GM21576 (cell line): Measurements from ENCODE around the gene OR51A2.
"Not testable (repeated sequence)": the region's sequence is repeated elsewhere in the genome, so short reads cannot be mapped to it uniquely, and the experiment has no call there.

Experiments used
- ATAC-seq: cut with Tn5 transposase; IDR thresholded peaks from one replicate; pipeline ENCODE4 v1.9.1; 2021; ENCODE audit warnings: mild to moderate bottlenecking, moderate library complexity; ENCODE audit not compliant: unreplicated experiment

The OR51A2 gene, protein sequence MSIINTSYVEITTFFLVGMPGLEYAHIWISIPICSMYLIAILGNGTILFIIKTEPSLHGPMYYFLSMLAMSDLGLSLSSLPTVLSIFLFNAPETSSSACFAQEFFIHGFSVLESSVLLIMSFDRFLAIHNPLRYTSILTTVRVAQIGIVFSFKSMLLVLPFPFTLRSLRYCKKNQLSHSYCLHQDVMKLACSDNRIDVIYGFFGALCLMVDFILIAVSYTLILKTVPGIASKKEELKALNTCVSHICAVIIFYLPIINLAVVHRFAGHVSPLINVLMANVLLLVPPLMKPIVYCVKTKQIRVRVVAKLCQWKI

DNA sequence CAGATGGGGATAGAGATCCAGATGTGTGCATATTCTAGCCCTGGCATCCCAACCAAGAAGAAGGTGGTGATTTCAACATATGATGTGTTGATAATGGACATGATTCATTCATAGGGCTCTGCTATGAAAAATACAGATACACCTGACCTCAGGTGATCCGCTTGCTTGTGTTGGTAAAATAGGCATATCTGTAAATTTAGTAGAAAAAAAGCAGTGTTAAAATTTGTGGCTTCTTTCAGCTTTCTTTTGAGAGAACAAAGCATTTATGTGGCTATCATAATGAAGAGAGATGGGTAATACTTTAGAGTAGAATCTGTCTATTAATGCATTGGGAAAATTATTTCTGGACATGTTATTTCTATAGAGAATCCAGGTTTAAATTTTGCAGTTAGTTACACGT, at the start of gene OR51A2:
TSS of gene OR51A2 (minus strand) at position 101 of the 400 bp plus-strand sequence. CDS start at position 101, 0 bp downstream.
- not testable (repeated sequence) for ATAC-seq

DNA sequence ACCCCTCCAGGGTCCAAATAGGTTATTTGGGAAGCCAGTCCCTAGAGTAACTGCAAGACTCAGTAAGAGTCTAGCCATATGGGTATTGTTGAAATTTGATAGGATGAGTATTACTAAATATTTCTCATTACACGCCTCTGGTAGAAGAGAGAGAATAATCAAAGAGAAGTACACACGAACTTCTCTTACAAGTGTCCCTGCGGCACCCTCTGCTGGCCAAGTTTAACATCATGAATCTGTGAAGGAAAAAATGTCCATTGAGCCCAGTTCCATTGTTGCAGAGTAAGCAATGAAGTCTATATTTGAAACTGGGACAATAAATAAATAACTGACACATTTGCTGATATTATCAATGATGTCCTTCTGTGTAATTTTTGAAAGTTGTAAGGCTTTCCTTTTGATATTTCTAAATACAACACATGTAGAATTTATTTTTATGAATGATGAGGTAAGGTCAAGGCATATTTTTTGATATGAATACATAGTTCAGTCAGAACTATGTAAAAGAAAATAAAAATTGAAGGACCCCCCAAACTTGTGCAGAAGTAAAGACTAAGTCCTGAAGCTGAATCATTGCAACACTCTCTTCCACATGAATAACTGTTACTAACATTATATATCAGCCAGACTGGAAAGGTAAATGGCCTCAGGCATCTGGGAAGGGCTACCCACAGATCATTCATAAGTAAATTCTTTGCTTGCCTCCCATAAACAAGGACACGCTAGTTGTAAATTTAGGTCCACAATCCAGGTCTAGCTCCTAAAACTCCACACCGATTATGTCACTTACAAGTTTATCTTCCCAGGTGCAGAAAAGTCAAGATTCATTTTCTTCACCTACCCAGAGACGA, 49.1 kb upstream of the OR51A2 start:
- ATAC-seq, result no peak

DNA sequence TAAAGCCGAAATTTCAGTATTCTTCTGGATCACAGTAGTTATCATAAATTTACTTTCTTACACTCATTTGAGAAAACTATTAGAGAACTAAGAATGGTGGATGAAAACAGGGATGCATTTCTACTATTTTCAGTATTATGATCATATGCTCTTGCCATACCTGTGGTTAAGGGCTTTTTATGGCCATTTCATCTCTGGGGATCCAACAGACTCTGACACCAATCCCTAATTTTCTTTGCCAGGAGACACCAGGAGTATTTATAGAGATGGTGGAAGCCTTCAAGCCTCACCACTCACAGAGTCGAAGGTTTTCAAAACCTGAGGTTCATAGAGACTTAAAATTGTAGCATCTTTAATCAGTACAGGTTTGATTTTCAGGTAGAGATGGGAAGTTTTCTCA, 39.0 kb upstream of the OR51A2 start, which contains the start of gene OR51L1:
TSS of gene OR51L1 (plus strand) at position 301 of the 400 bp plus-strand sequence. CDS start 4,132 bp downstream, outside the sequence.
- no peak for ATAC-seq

DNA sequence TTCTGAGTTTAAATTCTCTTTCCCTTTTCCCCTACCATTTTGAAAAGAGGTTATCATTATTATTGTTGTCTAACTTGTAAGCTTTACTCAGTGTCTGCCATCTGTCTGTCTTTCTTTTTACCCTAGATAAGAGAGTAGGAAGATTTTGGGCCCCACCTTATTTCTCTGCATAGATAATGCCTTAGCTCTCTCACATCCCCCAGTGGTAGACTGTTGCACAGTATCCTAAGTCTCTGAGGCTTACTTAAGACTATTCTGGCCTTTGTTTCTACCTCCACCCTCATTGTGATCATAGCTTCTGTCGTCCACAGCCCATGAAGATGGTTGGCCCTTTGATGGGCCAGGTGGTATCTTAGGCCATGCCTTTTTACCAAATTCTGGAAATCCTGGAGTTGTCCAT, 35.5 kb upstream of the OR51A2 start:
- ATAC-seq, result no peak

DNA sequence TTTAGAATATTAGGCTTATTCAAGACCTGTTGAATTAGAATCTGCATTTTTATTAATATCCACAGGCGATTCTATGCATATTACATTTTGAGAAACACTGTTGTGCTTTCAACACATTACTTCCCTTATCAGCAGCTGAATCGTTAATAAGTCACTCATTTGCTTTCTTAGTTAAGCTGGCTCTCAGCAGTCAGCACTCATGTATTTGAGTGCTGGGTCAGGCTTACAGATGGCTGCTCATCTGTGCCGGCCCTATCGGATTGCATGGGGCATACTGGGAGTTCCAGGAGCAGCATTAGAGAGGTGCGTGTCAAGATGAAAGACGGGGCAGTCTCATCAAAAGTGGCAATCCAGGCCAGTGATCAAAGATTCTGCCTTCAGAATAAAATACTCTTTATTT, 28.3 kb upstream of the OR51A2 start:
- no peak for ATAC-seq

DNA sequence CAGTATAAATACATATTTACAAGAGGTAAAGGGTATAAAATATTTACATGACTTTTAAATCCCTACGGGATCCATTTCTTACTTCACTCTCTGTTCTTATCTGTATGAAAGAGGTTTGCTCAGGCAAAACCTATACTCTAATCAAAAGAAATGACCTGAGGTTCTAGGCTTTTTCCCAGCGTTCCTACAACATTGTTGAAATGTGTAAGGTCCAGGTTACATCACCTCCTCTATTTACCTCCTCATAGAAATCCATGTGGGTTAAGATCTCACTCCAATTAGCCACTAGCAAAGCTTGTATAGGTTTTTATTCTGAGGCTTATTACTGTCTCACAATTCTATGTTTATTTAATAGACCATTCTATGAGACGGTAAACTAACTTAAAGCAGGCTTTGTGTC, 27.2 kb upstream of the OR51A2 start:
- ATAC-seq, result no peak

DNA sequence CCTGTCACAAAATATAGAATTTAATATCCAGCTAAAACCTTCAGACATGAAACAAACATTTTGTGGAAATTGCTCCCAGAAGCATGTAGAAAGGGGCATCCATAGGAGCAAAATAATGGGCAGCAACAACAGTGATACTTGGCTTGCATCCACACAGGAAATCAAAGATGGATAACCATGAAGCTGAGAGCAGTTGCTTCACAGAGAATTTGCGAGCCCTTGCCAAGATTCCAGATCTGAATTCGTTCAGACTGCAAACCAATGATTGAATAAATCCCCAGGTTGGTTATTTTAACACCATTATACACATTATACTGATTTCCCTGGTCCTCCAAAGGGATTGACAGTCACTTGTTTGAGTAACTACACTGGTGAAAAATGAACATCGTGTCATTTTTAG, 23.5 kb upstream of the OR51A2 start:
- ATAC-seq, result no peak

DNA sequence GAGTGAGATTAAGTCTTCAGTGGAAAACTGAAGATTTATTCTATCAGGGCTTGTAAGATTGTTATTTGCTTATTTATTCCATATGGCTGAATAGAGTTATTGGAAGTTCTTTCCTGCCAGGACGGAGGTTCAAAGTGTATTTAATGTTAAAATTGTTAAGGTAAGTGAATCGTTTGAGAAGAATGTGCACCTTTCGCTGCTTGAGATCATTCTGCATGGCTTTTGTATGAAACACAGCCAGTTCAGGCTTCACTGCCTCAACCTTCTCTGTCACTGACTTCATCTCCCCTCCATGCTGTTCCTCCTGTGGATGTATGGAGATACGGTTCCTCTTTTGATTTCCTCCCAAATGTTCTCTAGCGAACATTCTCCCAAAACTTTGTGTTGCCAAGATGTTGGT, 19.9 kb upstream of the OR51A2 start:
- ATAC-seq, result no peak

DNA sequence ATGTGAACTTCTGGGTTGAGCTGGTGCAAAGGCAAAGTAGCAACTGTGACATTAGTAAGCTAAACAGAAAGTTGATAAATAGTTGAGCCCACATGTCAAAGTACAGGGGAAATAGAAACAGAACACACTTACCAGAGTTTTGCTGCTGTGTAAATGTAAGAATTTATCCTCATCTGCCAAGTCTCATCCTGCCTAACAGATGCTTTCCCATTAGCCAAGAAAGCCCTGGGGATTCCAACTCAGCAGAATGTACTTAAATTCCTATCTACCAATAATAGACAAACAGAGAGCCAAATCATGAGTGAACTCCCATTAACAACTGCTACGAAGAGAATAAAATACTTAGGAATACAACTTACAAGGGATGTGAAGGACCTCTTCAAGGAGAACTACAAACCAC, 7.3 kb upstream of the OR51A2 start:
- ATAC-seq, result no peak

DNA sequence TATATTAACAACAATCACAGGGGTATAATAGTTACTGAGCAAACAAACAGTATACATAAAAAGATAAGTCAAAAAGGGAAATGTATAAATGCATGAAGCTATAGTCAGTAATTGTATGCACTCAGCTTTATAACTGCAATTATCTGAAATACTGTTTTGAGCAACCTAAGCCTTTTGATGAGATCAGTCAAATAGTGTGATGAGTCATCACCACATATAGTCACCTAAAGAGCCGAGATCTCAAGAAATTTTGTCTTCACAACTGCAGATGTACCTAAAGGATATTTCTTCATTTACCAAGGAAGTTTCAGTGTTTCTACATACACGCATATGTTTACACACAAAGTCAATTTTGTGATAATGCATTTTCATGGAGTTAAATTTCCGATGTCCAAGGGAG, 5.4 kb upstream of the OR51A2 start:
- ATAC-seq, result no peak

DNA sequence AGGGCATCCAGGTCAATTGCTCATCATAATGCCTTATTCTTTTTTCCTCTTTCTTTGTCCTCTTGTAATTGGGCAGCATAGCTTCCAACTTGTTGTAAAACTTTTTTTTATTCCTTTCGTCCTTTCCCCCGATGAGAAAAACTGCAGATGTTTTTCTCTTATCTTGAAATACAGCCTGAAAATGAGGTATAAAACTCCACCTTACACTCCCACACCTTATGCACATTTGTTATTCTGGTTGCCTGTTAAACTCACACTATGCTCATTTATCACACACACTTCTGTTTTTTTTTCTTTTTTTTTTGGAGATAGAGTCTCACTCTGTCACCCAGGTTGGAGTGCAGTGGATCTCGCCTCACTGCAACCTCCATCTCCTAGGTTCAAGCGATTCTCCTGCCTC, 1.9 kb upstream of the OR51A2 start:
- ATAC-seq, result no peak

DNA sequence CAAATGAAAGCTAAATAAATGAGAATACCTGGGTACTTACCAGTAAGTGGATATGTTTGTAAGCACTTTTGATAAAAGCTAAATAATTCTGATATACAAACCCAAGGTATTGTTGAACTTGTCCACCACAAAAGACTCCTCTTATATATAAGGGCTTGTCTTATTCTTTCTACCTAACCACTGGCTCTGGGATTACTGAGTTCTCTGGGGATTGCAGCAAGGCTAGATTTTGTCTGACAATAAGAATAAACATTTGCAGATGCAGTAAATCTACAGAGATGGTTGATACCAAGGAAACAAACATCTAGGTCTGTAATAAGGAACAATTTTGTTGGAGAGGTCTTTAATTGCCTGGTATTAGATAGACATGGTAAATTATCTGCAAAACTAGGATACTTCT, 8.0 kb downstream of the OR51A2 start, which contains the start of gene OR51A4:
TSS of gene OR51A4 (minus strand) at position 101 of the 400 bp plus-strand sequence. CDS start 505 bp downstream, outside the sequence.
- no peak for ATAC-seq

DNA sequence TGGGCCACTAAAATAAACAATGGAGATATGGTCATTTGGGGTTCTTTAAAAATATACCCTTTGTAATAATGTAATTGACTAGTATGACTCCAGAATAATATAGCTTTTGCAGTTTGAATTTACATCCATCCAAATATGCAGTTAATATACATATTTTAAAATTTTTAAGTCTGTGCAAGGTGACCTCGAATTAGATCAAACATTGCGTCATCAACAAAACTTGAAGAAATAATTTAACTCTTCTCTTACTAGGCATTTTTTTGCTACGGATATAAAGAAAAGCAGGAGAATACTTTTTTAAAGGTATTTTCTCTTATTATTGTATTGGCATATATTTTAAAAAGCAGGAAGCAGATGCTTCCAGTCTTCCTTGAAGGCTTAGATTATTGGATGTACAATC, 18.8 kb downstream of the OR51A2 start:
- no peak for ATAC-seq

DNA sequence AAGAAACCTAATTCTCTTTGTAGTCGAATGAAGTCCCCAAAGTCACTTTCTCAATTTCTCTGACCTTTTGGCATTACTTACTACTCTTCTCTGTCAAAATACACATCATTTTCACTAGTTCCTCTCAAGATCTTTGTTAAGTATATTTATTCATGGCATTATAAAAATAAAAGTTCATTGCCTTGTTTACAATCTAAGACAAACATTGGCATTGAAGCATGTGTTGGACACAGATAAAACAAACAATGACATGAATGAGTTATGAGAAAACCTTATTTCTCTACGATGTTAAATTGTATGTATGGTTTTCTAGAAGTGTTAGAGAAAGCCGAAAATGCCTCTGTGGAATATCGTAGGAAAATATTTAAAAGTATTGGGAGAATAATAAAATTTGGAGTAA, 22.8 kb downstream of the OR51A2 start:
- no peak for ATAC-seq

DNA sequence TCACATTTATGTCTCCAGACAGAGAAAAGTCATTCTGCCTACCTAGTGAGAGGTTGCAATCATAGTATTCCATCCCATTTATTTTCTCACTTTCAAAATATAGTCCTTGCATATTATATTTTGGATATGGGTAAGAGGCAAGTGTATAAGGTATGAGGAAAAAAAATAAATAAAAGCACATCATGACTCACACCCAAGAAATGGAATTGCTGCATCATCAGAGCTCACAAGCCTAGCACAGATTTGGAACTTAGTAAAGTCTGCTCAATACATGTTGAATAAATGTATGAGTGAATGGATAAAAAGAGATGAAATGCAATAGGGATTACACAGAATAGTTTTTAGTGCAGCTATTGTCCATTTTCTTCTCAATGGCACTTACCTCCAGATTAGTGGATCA, 28.9 kb downstream of the OR51A2 start:
- ATAC-seq, result no peak

DNA sequence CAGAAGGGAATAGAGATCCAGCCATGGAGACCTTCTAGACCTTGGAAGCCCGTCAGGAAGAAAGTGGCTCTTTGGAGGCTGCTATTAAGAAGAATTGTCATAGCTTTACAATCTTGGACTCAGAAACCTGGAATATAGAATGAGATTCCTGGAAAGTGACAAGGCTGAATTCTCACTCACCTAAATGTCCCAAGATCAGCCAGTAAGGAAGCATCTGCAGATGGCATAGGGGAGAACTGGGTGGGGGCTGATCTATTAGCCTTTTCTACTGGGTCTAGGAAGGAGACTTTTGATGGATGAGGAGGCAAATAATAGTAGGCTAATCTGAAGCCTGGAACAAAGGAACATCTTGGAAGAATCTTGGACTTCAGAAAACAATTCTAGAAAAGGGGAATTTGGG, 31.3 kb downstream of the OR51A2 start, which contains the start of gene OR51G1:
TSS of gene OR51G1 (minus strand) at position 101 of the 400 bp plus-strand sequence. CDS start at position 101, 0 bp downstream.
- ATAC-seq, result no peak

DNA sequence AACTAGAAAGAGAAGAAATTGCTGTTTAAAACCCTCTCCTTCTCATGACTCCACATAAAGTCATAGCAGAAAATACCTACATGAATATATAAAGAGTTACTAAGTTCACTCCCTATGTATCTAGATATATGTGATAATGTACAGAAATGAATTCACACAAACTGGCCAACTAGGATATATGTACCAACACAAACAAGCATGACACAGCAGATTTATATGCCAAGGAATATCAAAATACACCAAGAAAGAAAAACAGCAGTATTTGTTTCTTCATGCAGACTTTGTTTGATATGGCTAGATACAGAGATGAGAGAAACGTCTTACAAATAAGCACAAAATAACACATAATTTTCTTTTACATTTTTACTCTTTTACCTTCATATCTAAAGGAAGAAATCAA, 33.2 kb downstream of the OR51A2 start:
- ATAC-seq, result no peak

DNA sequence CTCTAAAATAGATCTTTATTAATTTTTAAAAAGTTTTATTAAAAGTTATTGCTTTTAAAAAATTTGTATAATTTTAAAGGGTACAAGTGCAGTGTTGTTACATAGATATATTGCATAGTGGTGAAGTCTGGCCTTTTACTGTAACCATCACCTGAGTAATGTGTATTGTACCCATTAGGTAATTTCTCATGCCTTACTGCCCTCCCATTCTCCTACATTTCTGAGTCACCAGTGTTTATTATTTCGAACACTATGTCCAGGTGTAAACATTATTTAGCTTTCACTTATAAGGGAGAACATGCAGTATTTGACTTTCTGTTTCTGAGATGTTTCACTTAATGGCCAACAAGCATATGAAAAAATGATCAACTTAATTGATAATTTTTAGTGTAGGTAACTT, 33.7 kb downstream of the OR51A2 start:
- no peak for ATAC-seq

DNA sequence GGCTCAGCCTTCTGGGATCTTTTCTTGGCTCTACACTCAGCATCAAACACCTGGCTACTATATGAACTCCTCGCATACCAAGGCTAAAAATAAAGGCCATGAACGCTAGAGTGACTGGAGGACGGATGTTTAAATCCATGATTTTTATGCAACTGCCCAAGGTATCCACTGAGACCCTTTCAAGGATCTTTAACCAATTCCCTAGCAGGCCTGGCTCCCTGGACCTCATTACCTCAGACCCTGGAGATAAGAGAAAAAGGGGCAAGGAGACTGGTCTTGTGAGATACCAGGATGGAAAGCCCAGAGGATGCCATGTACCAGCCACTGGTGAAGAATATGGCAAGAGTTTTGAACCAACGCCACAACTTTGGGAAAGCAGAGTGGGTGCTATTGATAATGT, 36.3 kb downstream of the OR51A2 start, which contains the start of gene OR51G2:
TSS of gene OR51G2 (minus strand) at position 101 of the 400 bp plus-strand sequence. CDS start 3,687 bp downstream, outside the sequence.
- no peak for ATAC-seq

DNA sequence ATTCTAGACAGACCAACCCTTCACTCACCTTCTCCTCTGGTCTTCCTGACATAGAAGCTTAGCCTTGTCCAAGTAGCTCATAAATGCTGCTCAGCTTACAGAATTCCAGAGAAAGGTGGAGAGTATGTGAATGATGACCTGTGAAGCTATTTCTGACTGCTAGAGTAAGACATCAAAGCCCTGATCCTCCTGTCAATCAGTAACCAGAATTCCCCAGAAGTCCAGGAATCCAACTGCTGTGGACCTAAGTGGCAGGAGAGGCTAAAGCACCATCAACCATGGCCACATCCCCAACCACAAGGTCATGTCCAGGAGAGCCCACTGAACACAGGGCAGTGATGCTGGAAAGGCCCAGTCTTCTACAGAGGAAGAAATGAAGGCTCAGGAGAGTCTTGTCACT, 38.9 kb downstream of the OR51A2 start:
- ATAC-seq, result no peak
